SH-SY5Y (cell line): Measurements from ENCODE around the gene OR2A25.

Experiments used
- GATA2 ChIP-seq: IDR thresholded peaks from 2 replicates; pipeline ENCODE4 v1.6.1; 2011; ENCODE audit warnings: mild to moderate bottlenecking, low read depth, low read length
- GATA3 ChIP-seq: IDR thresholded peaks from 2 replicates; pipeline ENCODE4 v1.6.1; 2011; ENCODE audit warnings: low read depth, mild to moderate bottlenecking, low read length, moderate library complexity

The OR2A25 gene, protein sequence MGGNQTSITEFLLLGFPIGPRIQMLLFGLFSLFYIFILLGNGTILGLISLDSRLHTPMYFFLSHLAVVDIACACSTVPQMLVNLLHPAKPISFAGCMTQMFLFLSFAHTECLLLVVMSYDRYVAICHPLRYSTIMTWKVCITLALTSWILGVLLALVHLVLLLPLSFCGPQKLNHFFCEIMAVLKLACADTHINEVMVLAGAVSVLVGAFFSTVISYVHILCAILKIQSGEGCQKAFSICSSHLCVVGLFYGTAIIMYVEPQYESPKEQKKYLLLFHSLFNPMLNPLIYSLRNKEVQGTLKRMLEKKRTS

GRCh38 chr7:144069511-144069910 is at the start of gene OR2A25:
TSS of gene OR2A25 (plus strand) at chr7:144069811. CDS start at chr7:144074220, 4,409 bp downstream.
- no peak for TF ChIP-seq GATA2
- TF ChIP-seq GATA3 = no peak

- TF ChIP-seq GATA3 (no peak), GATA2 (no peak)
Measured at GRCh38 chr7:144020340-144020739, 49.3 kb upstream of the OR2A25 start.

DNA sequence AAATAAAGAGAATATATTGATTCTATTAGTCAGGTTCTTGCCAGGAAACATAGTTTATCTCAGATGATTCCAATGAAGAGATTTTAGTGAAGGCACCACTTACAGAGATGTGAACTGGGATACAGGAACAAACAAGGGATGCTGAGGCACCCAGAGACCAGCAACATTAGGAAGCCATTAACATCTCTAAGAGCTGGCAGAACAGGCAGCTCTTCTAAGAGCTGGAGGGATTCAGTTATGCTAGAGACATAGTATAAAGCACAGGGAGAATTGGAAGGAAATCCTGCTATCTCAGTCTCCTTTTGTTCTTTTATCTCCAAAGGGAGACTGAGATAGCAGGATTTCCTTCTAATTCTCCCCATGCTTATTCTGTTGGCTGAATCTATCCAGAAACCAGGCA is 47.4 kb upstream of the OR2A25 start:
- TF ChIP-seq GATA2 (no peak), GATA3 (no peak)

DNA sequence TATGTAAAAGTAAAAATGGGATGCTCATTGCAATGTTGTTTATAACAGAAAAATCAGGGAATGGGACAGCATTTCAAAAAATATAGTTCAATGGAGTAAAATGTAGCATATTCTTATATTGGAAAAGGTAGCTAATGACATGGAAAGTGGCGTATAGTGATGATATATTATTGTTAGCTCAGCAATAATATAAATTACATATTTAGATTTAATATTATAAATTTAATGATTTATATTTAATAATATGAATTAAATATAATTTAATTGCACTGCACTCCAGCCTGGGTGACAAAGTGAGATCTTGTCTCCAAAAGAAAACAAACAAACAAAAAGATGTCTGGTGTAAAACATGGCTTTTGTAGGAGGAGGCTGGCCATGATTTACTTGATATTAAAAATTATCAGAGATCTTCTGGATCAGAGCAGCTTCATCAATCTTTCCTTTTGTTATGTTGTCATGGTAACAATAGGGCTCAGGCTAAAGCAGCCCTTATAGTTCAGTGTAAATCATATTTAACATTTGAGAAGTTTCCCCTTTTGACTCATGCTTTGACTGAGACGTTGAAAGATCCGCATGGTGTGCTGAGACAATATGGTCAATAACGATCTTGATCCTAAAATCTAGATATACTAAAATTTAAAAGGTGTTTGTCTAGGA is 46.3 kb upstream of the OR2A25 start:
- TF ChIP-seq GATA2 (no peak), GATA3 (no peak)

DNA sequence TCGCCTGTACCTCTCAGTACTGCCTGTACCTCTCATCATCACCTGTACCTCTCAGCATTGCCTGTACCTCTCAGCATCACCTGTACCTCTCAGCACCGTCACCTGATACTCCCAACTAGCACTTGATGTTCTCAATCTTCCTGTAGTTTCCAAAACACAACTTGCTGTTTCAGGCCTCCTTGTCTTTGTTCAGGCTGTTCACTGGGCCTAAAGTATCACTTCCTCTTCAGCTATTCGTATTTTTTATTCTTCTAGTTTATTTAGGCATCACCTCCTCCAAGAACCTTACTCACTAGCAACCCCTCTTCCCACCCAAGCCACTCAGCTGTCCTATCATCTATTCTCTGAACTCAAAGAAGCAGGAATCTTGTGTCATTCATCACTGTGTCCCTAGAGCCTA is 45.4 kb upstream of the OR2A25 start:
- TF ChIP-seq GATA3 (no peak), GATA2 (no peak)

- TF ChIP-seq GATA3 = no peak
- TF ChIP-seq GATA2 = no peak
Measured at GRCh38 chr7:144026203-144026883, 43.3 kb upstream of the OR2A25 start.

- no peak for TF ChIP-seq GATA2
- TF ChIP-seq GATA3 = no peak
Measured at GRCh38 chr7:144027070-144027469, 42.5 kb upstream of the OR2A25 start.

DNA sequence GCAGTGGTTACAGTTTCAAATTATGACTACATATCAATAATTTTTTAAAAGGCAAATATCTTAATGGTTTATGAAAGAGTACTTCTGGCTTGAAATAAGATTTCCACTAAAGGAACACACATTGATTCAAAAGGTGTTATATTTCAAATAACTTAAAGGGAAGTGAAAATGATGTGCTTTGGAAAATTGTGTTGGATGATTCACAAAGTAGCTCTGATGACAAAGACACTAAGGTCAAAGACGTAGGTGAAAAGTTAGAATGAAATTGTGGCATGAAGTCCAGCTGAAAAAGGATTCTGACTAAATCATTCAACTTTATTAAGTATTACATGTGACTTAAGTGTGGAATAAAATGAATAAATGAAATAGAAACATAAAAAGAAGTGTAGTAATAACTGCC is 41.6 kb upstream of the OR2A25 start:
- TF ChIP-seq GATA3 (no peak), GATA2 (no peak)

GRCh38 chr7:144028547-144028946 is 41.1 kb upstream of the OR2A25 start:
- TF ChIP-seq GATA2 (no peak), GATA3 (no peak)

GRCh38 chr7:144032516-144032915 is 37.1 kb upstream of the OR2A25 start:
- no peak for TF ChIP-seq GATA3
- no peak for TF ChIP-seq GATA2

GRCh38 chr7:144032985-144033709 is 36.5 kb upstream of the OR2A25 start:
- TF ChIP-seq GATA3 = no peak
- no peak for TF ChIP-seq GATA2

GRCh38 chr7:144035385-144035784 is 34.2 kb upstream of the OR2A25 start:
- TF ChIP-seq GATA2 (no peak), GATA3 (no peak)

DNA sequence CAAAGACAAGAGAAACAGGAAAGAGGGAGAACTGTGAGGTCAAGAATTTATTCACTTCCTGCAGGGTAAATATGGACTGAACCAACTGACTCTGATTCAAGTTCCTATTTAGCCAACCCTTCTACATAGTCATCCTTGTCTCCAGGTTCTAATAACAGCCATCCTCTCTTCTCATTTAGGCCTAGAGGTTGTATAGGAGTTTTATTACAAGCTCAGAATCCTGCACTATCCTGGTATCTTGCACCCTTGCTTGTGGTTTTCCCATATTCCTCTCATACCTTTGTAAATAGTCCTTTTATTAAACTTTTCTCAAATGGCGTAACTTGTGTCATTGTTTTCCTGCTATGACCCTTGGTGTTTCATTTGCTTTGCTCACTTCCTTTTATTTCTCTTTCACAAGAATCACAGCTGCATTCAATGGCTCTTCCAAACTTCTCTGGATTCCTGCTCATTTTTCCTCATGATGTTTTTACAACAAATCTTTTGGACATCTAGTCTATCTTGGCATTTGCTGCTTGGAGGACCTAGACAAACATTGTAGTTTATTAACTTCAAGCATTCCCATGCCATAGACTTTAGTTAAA is 33.2 kb upstream of the OR2A25 start:
- no peak for TF ChIP-seq GATA2
- no peak for TF ChIP-seq GATA3
